HG03095 (cell line): ENCODE data around the gene AP1S3.
"Not testable (repeated sequence)": the region's sequence is repeated elsewhere in the genome, so short reads cannot be mapped to it uniquely, and the experiment has no call there.

Source experiments
- ATAC-seq: cut with Tn5 transposase; IDR thresholded peaks from one replicate; pipeline ENCODE4 v1.9.1; 2021; ENCODE audit warnings: moderate library complexity; ENCODE audit not compliant: unreplicated experiment

AP1S3 gene

GRCh38 chr2:223837287-223838061, at the start of gene AP1S3:
Gene AP1S3, minus strand, starts transcription at chr2:223837582. Its CDS starts 132 bp downstream, at chr2:223837450.
- ATAC-seq = peak; percentile 57

GRCh38 chr2:223887127-223887526, 49.7 kb upstream of the AP1S3 start:
- ATAC-seq = no peak

DNA sequence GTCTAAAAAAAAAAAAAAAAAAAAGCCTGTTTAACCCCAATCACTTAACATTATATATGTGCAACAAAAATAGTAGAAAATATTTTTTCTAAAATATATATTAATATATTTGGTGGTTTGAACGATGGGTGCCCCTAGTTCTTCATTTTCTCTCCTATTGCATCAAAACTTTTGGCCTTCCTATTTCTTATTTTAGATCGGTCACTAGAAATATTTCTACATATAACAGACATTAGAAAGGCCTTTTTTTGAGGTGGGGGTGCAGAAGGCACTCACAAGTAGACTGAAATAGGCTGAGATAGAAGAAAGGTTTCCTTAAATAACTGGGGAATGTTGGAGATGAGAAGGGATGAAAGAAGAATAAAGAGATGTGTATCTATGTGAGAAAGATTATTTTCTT, 49.3 kb upstream of the AP1S3 start:
- no peak for ATAC-seq

GRCh38 chr2:223884399-223884798, 47.0 kb upstream of the AP1S3 start:
- ATAC-seq = peak; percentile 88

DNA sequence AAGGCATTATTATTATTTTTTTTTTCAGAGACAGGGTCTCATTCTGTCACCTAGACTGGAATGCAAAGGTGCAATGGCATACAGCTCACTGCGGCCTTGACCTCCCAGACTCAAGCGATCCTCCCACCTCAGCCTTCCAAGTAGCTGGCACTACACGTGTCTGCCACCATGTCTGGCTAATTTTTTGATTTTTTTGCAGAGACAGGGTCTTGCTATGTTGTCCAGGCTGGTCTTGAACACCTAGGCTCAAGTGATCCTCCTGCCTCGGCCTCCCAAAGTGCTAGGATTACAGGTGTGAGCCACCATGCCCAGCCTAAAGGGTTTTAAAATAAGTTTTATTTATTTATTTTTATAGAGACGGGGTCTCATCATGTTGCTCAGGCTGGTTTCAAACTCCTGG, 45.3 kb upstream of the AP1S3 start:
- ATAC-seq = no peak

DNA sequence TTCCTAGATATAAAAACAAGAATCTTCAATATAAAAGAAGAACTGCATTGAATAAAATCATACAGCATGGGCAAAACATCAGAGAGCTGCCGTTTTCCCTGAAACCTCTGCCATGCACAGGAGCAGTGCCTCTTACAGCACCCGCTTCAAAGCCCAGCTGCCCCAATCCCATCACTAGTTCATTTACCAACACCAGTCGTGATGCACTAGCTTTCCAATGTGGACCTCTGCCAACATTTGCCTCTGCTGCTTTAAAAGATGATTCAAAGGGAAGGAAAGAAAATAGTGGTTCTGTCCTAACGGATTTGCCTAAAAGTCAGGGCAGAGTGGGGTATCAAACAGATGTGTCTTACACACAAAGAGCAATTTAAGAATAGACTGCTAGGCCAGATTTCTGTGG, 43.4 kb upstream of the AP1S3 start:
- ATAC-seq = no peak

DNA sequence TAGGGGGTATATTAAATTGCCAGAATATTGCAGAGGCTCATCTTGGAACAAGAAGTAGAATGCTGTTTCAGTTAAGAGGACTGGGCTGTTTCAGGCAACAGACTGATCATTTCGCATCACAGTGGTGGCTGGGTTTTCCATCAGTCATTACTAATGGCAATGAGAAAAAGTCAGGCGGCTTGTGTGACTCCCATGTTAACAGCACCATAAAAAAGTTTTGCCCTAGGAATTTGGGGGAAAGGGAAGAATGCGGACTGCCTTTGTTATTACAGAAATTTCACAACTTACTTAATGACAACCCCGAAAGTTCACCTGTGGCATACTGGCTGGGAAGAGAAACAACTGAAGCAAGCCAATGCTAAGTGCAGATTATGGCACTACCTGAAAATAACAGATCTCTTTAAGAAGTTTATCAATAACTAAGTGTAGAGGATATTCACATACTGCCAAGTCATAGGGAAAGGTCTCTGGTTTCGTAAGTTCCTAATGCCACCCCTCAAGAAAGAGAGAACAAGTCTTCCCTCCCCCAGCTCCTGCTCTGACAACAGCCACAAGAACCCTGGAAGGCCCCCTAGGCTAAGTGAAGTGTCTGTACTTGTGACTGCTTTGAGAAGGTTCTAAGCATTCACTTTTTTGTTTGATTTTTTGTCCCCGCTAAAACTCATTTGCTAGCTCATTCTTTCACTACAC, 40.5 kb upstream of the AP1S3 start:
- ATAC-seq = no peak

DNA sequence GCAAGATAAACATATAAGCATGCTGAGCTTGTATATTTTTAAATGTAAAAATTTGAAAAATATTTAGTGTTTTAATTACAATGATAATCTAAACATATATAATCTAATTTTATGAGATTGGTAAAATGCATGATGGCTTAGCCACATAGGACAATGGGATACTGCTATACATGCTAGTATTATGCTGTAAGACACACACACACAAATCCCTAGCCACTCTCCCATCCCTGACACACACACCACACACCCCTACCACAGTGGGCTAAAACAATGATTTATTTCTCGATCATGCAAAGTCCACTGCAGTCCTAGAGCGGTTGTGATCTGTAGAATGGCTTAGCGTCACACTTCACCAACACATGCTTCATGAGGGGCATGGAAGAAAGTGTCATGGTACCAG, 36.3 kb upstream of the AP1S3 start:
- no peak for ATAC-seq

DNA sequence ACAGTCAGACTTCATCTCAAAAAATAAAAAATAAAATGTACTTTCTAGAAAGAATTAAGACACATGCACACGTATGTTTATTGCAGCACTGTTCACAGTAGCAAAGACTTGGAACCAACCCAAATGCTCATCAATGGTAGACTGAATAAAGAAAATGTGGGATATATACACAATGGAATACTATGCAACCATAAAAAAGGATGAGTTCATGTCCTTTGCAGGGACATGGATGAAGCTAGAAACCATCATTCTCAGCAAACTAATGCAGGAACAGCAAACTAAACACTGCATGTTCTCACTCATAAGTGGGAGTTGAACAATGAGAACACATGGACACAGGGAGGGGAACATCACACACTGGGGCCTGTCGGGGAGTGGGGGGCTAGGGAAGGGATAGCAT, 35.4 kb upstream of the AP1S3 start:
- ATAC-seq = not testable (repeated sequence)

- ATAC-seq = not testable (repeated sequence)
These were observed 34.3 kb upstream of the AP1S3 start for GRCh38 chr2:223871661-223872060.

DNA sequence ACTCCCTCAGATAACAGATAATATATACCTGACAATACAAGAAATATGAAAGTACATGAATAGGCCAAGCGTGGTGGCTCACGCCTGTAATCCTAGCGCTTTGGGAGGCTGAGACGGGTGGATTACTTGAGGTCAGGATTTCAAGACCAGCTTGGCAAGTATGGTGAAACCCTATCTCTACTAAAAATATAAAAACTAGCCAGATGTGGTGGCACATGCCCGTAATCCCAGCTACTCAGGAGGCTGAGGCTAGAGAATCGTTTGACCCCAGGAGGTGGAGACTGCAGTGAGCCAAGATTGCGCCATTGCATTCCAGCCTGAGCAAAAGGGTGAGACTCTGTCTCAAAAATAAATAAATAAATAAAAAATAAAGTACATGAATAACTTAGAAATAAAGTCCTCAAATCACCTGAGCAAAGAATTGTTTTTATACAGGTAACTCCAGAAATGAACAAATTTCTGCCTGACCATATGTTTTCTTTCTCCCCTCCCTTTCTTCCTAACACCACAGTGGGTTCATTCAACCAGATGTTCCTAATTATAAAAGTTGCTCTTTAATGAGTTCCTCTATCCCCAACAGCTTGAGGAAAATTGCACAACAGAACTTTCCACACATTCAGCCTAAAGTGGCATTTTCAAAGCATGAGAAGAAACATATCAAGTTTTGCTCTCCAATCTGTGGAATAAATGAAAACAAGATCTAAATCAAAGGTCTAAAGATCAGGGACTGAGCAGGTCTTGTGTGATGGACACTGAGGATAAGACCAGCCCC, 33.6 kb upstream of the AP1S3 start:
- ATAC-seq = no peak

- peak; percentile 52 for ATAC-seq
These were observed 30.6 kb upstream of the AP1S3 start for GRCh38 chr2:223868005-223868404.

- no peak for ATAC-seq
These were observed 28.6 kb upstream of the AP1S3 start for GRCh38 chr2:223865907-223866508.

DNA sequence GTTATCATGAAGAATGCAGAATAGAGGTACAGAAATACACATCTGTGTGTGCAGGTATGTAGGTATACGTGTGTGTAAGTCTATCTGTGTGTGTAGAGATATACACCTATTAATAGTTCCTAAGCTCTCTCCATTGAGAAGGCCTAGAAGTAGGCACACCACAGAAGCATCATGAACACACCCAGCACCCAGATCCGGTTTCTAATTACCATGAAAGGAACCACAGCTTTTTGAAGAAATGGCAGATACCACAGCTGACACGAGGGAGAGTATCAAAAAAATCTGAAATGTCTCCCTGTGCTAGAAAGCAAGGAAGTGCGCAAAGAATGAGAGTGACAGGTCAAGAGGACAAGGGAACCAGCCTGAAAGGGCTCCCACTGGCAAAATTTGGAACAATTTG, 27.7 kb upstream of the AP1S3 start:
- ATAC-seq = no peak

DNA sequence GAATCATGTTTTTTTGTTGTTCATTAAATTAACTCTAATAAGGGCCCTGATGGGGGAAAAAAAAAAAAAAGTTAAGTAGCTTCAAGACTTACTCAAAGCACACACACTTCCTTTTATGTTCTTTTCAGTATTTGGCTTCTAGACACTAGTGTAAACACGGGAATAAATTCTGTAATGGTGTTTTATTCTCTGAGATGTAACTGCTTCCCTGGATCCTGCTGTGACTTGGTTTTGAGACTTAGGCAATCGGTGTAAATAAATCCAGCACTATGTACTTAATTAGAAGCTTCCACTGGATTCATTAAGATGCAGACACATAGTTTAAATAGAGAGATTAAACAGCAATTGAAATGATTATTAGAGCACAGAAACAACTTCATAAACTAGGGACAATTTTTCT, 26.1 kb upstream of the AP1S3 start:
- no peak for ATAC-seq

GRCh38 chr2:223860809-223861738, 23.7 kb upstream of the AP1S3 start:
- no peak for ATAC-seq

- ATAC-seq = no peak
These were observed 21.7 kb upstream of the AP1S3 start for GRCh38 chr2:223859070-223859469.

DNA sequence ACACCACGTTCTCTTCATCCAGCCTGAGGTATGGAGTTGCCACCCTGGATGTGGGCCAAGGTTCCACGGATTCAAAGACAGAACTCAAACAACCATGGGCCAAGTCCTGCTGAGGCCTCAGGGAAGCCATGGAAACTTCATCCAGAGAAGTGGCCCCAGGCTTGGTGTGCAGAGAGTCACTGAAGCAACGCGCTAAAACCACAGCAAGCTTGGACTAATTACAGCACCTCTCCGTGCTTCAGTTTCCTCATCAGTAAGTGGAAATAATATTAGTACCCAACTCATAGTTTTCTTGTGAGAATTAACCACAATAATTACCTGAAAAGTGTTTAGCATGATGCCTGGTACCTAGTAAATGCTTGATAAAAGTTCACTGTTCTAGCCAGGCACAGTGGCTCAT, 19.2 kb upstream of the AP1S3 start:
- no peak for ATAC-seq

GRCh38 chr2:223856021-223856420, 18.6 kb upstream of the AP1S3 start:
- ATAC-seq = no peak

- ATAC-seq = no peak
These were observed 18.0 kb upstream of the AP1S3 start for GRCh38 chr2:223855426-223855825.
